Stimulated activated CD4-positive, alpha-beta T cell treated with anti-CD3 and anti-CD28 coated beads, Interleukin-12 subunit alpha, Interleukin-12 subunit beta, amount 100 ng/mL, for 4 hours (primary cell): ENCODE results near the gene CCDC152.
A peak's percentile ranks its signal among the peaks of the same experiment; 100 is the strongest.
"Not testable (repeated sequence)": the region's sequence is repeated elsewhere in the genome, so short reads cannot be mapped to it uniquely, and the experiment has no call there.

Source experiments
- DNase-seq: peaks from one replicate; pipeline ENCODE4 v3.0.0-alpha.2; 2020

Gene CCDC152, protein sequence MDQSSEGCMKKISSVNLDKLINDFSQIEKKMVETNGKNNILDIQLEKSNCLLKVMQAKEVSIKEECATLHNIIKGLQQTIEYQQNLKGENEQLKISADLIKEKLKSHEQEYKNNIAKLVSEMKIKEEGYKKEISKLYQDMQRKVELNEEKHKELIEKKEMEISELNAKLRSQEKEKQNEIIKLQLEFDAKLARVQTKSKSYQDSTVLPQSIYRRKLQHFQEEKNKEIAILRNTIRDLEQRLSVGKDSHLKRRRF

DNA sequence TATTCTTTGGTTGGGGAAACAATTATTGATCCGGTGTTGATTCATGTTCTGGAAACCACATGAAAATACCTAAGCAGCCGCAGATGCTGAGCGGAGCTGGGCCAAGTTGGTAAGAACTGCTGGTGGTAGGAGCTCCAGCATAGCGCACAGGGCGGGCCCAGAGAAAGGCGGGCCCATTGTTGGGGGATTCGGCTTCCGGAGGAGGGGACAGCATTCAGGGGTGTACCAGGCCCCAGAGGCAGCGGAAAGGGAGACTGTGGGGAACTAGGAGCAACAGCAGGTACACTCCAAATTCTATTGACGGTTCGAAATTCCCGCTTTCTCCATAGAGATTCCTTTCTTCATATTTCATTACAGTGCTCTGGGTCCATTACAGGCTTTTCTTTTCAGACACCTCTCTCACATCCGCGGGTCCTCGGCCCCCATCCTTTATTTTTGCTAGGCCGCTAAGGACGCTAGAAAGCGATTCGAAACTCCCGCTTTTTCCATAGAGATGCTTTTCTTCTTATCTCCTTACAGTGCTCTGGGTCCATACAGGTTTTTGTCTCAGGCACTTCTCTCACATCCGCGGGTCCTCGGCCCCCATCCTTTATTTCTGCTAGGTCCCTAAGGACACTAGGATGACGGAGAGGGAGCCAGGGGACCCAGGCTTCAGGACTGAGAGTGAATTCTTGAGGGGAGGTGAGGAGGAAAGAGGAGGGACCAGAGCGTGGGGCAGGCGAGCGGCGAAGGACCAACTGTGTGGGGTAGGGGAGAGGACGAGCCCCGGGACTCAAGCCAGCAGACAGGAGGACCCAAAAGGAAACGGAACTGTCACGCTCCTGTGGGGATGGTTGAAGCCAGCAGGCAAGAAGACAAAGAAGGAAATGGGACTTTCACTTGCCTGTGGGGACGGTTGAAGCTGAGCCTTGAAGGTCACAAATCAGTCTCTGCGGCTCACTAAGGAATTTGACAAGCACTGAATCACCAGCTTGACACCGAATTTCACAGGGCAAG is at the start of gene CCDC152:
Gene CCDC152 (plus strand): TSS at position 213 of the 996 bp plus-strand sequence. CDS start 2,304 bp downstream, outside the sequence.
- peak; percentile 46 for DNase-seq

DNA sequence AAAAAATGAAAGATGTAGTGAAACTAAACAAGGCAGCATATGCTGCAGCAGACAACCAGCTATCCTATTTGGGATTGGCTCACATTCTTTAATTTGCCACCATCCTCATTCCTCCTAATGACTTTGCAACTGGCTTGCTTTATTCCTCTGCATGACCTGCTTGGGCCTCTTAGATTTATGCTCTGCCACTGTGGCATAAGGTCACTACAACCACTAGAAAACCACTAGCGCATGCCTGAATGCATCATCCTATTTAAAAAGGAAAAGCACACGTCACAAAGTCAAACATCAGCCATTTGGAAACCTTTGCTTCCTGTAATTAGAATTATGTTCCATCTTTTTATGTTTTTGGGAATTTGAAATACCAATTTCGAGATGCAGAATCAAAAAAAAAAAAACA is 40.8 kb upstream of the CCDC152 start:
- no peak for DNase-seq

DNA sequence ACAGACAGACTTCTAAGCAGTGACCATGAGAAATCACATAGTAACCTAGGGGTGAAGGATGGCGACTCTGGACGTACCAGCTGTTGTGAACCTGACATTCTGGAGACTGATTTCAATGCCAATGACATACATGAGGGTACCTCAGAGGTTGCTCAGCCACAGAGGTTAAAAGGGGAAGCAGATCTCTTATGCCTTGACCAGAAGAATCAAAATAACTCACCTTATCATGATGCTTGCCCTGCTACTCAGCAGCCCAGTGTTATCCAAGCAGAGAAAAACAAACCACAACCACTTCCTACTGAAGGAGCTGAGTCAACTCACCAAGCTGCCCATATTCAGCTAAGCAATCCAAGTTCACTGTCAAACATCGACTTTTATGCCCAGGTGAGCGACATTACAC is 38.0 kb upstream of the CCDC152 start:
- no peak for DNase-seq

DNA sequence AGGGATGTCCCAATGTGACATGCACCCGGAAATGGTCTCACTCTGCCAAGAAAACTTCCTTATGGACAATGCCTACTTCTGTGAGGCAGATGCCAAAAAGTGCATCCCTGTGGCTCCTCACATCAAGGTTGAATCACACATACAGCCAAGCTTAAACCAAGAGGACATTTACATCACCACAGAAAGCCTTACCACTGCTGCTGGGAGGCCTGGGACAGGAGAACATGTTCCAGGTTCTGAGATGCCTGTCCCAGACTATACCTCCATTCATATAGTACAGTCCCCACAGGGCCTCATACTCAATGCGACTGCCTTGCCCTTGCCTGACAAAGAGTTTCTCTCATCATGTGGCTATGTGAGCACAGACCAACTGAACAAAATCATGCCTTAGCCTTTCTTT is 37.6 kb upstream of the CCDC152 start:
- DNase-seq = no peak

DNA sequence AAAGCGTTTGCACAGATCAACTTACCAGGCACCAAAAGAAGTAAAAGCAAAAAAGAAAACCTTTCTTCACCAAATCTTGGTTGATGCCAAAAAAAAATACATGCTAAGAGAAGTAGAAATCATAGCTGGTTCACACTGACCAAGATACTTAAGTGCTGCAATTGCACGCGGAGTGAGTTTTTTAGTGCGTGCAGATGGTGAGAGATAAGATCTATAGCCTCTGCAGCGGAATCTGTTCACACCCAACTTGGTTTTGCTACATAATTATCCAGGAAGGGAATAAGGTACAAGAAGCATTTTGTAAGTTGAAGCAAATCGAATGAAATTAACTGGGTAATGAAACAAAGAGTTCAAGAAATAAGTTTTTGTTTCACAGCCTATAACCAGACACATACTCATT is 36.4 kb upstream of the CCDC152 start:
- DNase-seq = no peak

DNA sequence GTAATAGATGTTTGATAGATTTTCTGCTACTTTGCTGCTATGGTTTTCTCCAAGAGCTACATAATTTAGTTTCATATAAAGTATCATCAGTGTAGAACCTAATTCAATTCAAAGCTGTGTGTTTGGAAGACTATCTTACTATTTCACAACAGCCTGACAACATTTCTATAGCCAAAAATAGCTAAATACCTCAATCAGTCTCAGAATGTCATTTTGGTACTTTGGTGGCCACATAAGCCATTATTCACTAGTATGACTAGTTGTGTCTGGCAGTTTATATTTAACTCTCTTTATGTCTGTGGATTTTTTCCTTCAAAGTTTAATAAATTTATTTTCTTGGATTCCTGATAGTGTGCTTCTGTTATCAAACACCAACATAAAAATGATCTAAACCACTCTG is 35.1 kb upstream of the CCDC152 start:
- DNase-seq = no peak

DNA sequence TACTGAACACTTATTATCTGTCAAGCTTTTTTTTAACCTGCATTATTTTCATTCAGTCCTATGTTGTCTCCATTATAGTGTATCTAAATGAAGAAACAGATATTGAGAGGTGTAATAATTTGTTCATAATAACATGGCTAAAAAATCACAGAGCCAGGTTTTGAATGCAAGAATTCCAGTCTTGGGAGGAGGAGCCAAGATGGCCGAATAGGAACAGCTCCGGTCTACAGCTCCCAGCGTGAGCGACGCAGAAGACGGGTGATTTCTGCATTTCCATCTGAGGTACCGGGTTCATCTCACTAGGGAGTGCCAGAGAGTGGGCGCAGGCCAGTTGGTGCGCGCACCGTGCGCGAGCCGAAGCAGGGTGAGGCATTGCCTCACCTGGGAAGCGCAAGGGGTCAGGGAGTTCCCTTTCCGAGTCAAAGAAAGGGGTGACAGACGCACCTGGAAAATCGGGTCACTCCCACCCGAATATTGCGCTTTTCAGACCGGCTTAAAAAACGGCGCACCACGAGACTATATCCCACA is 22.0 kb upstream of the CCDC152 start:
- not testable (repeated sequence) for DNase-seq

DNA sequence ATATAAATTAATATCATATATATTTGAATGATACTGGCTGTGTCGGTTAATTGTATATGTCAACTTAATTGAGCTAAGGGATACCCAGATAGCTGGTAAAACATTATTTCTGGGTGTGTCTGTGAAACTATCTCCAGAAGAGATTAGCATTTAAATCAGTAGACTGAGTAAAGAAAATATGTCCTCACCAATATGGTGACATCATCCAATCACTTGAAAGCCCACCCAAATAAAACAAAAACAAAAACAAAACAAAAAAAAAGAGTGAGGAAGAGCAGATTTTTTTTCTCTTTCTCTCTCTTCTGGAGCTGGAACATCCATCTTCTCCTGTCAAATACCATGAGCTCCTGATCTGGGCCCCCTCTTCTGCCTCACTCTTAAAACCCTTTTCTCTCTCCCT is 15.7 kb upstream of the CCDC152 start:
- DNase-seq = no peak

DNA sequence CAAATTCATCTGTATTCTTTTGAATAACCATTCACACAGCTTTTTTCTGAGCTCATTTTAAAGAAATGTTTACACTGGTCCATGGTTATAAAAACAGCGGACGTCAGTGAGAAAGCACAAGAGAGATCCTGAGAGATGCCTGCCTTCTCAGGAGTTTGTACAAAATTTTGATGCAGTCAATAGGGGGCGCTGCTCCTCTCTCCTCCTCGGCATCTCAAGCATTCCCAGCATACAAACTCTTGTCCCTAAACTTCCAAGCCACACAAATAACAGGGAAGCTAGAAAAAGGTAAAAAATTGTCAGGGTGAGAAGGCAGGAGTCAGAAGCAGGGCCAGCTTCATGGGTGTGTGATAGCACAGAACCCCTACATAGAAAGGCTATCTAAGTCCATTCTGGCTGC is 11.2 kb upstream of the CCDC152 start:
- no peak for DNase-seq

DNA sequence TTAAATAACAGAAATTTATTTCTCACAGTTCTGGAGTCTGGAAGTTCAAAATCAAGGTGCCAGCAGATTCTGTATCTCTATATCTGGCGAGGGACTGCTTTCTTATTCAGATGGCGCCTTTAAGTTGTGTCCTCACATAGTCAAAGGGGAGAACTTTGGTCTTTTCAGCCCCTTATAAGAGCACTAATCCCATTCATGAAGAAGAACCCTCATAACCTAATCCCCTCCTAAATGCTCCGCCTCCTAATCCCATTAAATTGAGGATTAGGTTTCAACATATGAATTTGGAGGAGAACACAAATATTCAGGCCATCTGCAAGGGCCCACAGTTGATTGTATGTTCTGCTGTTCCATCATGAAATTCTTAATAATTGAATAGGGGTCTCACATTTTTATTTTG is 10.8 kb upstream of the CCDC152 start:
- no peak for DNase-seq

DNA sequence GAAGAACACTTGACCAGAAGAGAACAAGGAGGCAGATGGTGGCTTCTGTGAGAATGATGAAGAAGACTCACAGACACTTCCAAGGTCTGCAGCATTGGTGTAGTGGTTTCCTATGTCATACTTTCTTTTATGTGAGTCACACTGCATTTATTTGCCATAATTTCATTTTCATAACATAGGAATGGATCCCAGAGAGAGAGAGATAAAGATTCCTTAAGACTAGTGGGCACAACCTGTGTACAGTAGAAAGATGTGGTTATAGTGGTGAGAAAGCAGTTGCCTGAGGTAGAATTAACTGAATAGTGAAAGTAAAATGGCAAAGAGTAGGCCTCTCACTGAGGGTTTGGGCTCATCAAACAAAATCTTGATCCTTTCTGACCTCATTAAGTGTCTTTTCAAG is 7.6 kb upstream of the CCDC152 start:
- no peak for DNase-seq

DNA sequence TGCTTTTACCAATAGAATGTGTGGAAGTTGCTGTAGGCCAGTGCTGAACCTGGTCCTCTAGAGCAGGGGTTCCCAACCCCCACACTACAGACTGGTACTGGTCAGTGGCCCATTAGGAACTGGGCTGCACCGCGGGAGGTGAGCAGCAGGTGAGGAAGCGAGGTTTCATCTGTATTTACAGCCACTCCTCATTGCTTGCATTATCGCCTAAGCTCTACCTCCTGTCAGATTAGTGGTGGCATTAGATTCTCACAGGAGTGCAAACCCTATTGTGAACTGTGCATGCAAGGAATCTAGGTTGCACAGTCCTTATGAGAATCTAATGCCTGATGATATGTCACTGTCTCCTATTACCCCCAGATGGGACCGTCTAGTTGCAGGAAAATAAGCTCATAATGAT is 6.1 kb upstream of the CCDC152 start:
- no peak for DNase-seq

DNA sequence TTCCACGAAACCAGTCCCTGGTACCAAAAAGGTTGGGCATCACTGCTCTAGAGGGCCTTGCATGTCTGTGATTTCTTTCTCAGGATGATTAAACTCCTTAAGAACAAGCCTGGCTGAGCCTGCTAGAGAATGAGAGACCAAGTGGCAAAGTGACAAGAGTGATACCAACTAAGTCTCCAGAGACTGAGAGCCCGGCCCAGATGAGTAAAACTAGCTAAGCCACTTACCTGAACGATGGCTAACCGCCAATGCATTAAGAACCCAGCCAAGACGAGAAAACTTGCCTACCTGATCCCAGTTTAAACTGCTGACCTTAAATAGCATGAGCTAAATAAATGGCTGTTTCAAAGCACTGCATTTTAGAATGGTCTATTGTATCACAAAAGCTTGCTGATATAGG is 5.6 kb upstream of the CCDC152 start:
- no peak for DNase-seq

DNA sequence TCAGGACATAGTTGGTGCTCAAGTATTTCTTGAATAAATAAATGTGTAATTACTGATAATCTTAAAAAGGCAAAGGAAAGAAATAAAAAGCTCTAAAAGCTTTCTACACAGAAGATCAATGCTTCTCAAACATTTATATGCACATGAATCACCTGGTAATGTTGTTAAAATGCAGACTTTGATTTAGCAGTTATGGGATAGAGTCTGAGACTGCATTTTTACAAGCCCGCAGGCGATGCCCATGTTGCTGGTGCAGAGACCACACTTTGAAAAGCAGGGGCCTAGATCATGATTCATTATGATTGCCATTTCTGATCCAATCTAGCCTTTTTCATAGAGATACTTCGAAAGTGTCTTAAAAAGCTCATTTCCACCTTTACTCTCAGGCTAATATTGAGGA is 3.5 kb upstream of the CCDC152 start:
- no peak for DNase-seq

DNA sequence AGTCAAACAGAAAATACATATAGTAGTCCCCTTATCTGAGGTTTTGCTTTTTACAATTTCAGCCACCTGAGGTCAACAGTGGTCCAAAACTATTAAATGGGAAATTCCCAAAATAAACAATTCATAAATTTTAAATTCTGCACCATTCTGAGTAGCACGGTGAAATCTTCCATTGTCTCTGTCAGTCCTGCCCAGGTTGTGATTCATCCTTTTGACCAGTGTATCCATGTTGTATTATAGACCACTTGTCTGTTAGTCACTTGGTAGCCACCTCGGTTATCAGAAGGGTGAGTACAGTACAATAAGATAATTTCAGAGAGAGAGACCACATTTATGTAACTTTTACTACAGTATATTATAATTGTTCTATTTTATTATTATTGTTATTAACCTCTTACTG is 2.8 kb downstream of the CCDC152 start:
- no peak for DNase-seq

DNA sequence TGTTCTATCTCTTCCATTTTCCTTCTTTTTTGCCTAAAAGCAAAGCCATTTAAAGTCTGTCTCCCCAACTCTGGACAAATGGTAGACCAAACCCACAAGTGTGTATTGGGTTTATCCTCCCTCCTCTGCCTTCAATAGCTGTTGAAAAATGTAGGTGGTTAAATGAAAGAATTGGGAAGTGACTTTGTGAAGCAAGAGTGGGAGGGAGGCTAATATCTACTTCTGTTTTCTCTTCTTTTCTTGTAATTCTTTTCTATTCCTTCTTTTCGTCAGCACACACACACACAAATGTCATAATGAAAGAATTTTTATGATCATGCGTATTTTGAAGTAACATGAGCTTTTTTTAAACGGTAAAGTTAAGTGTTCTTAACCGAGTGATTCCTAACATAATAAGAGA is 3.8 kb downstream of the CCDC152 start:
- no peak for DNase-seq

DNA sequence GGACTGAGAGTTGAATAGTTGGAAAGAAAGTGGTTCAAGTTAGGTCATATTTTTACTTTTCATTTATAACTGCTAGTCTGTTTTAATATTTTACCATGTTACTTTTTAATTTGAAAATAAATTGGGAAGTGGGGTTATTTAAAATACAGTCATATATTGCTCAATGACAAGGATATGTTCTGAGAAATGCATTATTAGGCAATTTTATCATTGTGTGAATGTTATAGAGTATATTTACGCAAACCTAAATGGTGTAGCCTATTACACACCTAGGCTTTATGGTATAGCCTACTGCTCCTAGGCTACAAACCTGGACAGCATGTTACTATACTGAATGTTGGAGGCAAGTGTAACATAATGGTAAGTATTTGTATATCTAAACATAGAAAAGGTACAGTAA is 5.2 kb downstream of the CCDC152 start:
- DNase-seq = no peak

DNA sequence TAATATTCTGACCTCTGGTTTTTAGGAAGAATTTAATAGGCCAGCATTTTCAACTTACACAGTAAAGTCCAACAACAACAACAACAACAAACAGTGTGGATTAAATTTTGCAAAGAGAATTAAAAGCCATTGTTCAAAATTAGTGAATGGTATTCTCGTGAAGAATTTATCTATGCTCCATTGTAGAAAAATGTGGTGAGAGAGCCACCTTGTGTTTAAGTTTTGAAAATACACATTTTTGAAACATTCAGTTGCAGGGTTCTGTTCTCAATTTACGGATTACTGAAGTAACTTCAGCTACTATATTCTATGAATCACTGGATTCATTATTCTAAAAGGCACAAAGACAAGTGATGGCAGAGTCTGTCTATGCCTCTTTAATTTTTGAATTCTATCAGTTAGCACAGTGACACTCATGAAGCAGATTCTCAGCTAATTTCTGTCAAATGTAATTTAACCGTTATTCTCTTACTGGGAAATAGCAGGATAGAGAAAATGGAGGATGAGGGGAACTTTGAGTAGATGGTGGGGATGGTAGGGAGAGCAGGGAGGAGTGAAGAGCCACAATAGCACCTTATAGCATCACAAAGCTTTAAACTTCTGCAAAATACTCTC is 11.0 kb downstream of the CCDC152 start:
- DNase-seq = no peak

DNA sequence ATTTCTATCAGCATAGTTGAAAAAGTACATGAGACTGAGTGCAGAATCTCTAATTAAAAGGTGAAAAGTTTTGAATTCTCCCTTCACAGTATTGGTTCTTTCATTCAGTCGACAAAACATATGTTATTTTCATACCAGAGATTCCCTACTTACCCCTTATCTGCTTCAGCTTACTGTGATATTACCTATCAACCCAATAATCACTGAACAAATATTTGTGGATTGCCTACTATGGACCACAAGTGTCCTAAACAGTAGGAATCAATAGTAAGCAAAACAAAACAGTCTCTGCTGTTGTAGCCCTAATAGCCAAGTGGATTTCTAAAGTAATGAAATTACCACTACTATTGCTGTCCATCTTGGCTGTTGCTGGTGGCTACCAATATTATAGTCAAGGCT is 11.5 kb downstream of the CCDC152 start:
- no peak for DNase-seq

DNA sequence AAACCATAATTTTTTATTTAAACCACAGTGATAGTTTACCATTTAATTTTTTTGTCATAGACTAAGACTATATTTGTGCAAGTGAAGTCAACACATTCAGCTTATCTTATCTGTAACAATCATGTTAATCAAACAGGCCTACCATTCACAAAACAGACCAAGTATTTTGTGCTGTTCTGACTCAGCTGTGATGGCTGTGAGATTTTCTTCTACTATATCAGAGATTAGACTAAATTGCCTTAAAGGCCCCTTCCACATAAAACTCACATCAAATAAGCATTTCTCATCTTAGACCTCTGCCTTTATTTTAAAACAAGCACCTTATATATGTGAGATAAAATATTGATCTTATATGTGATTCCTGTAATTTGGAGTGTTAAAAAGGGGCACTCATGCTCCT is 13.4 kb downstream of the CCDC152 start:
- DNase-seq = no peak

DNA sequence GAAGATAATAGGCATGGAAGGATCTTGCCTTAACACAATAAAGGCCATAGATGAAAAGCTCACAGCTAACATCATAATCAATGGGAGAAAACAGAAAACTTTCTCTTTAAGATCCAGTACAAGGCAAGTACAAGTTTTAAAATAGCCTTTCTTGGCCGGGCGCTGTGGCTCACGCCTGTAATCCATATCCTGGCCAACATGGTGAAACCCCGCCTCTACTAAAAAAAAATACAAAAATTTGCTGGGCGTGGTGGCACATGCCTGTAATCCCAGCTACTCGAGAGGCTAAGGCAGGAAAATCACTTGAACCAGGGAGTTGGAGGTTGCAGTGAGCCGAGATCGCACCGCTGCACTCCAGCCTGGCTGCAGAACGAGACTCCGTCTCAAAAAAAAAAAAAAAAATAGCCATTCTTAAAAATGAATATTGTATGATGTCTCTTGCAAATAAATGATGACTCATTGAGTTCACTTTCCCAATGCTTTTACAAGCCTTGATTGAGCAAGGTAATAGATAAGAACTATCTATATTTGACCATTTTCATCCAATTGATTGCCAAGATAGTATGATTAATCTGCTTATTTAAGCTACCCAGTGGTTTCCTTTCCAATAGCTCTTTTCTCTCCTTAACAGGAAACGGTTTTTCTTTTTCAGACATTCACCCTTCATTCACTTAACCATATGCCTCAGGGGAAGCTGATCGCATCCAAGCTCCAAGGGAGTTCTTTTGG is 15.8 kb downstream of the CCDC152 start:
- no peak for DNase-seq

DNA sequence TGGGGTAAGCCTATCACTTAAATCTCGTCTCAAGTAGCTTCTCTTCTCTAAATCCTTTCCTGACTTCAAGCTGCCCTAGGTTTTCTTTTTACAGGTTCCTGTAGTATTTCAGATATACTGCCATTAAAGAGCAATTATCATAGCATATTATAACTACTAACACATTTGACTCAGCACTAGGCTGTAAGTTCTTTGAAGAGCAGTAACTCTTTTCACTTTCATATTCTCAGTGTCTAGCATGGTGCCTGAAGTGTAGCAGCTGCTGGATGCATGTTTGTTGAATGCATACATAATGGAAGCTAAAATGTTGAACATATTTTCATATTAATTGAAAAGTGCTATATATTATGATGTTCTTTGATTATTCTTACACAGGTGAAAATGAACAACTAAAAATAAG is 22.5 kb downstream of the CCDC152 start:
- DNase-seq = no peak

DNA sequence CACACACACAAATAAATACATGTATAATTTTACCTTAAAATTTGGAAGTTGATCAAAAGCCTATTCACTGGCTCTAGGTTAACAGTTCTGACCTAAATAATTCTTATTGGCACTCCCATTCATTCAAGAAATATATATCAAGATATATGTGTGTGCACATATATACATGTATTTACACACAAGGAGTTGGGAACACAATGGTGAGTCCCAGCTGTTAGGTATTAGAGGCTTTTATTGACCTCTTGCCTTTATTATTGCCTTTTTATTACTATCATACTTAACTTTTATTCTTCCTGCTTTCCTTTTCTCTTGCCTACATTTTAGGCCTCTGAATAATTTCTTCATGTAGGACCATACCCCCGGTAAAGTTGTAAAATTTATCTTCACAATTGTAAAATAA is 25.0 kb downstream of the CCDC152 start:
- DNase-seq = no peak
